Stimulated activated effector memory CD8-positive, alpha-beta T cell treated with anti-CD3 and anti-CD28 coated beads, Interleukin-12 subunit alpha, Interleukin-12 subunit beta, amount 100 ng/mL, for 72 hours (primary cell): ENCODE data around the gene INPP1.

ENCODE experiments used
- ATAC-seq: fragments of 150-1000 bp; cut with Tn5 transposase; 2 replicates; pipeline ENCODE4 v1.10.0; 2021
- DNase-seq, 2 donors: peaks; one replicate each; pipeline ENCODE4 v3.0.0; 2021 to 2022; ENCODE audit warnings: low spot score in 2 of 2
- H3K27ac Mint-ChIP-seq: one replicate; pipeline ENCODE4 v1.8.0; 2022; ENCODE audit warnings: mild to moderate bottlenecking, mixed read lengths
- H3K36me3 Mint-ChIP-seq: one replicate; pipeline ENCODE4 v1.8.0; 2022; ENCODE audit warnings: mild to moderate bottlenecking, mixed read lengths
- H3K4me1 Mint-ChIP-seq: one replicate; pipeline ENCODE4 v1.8.0; 2022; ENCODE audit warnings: mixed read lengths
- H3K4me3 Mint-ChIP-seq: one replicate; pipeline ENCODE4 v1.8.0; 2022; ENCODE audit warnings: mild to moderate bottlenecking, mixed read lengths
- H3K9me3 Mint-ChIP-seq: one replicate; pipeline ENCODE4 v1.8.0; 2022; ENCODE audit warnings: mixed read lengths

Gene INPP1

GRCh38 chr2:190366248-190366753, 22.9 kb downstream of the INPP1 start:
- ATAC-seq, result no peak
- no peak overlapping the region for H3K4me3 Mint-ChIP-seq

GRCh38 chr2:190367091-190367490, 23.7 kb downstream of the INPP1 start:
- peaks cover under 1% of the 10 kb centered on the region for H3K4me1 Mint-ChIP-seq
- DNase-seq (no peak), ATAC-seq (no peak)
- no peak overlapping the region for H3K4me3 Mint-ChIP-seq
- no peaks in the 10 kb centered on the region for H3K9me3 Mint-ChIP-seq
- H3K27ac Mint-ChIP-seq, result no peak overlapping the region
- peaks cover 36% of the 10 kb centered on the region for H3K36me3 Mint-ChIP-seq

More at GRCh38 chr2:190366248-190366753, 22.9 kb downstream of the INPP1 start:
- no peak for DNase-seq
- Mint-ChIP-seq H3K27ac (no peak overlapping the region), H3K9me3 (no peaks in the 10 kb centered on the region), H3K36me3 (peaks cover 36% of the 10 kb centered on the region), H3K4me1 (no peaks in the 10 kb centered on the region)

GRCh38 chr2:190369635-190370034, 26.2 kb downstream of the INPP1 start:
- peaks cover 4% of the 10 kb centered on the region for H3K4me1 Mint-ChIP-seq
- H3K9me3 Mint-ChIP-seq, result no peaks in the 10 kb centered on the region
- peak overlapping the region; percentile 20 for H3K27ac Mint-ChIP-seq
- no peak overlapping the region for H3K4me3 Mint-ChIP-seq
- H3K36me3 Mint-ChIP-seq, result peaks cover 31% of the 10 kb centered on the region
- DNase-seq, result no peak
- ATAC-seq, result no peak

DNA sequence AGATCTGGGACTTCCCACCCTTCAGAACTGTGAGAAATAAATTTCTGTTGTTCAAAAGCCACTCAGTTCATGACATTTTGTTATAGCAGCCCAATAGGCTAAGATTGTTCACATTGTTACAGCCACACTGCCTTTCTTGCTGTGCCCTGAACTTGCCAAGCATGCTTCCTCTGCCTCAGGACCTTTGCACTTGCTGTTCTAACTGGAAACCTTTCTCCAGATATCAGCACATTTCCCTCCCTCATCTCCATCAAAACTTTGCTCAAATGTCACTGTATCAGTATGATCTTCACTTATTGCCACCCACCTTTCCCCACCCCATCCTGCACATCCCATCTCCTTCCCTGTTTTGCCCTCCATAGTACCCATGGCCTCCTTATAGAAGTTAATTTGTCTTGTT, 32.7 kb downstream of the INPP1 start:
- no peak for DNase-seq
- H3K27ac Mint-ChIP-seq, result no peak overlapping the region
- H3K4me1 Mint-ChIP-seq, result peaks cover 4% of the 10 kb centered on the region
- ATAC-seq, result no peak
- no peaks in the 10 kb centered on the region for H3K36me3 Mint-ChIP-seq
- H3K4me3 Mint-ChIP-seq, result no peak overlapping the region
- H3K9me3 Mint-ChIP-seq, result no peaks in the 10 kb centered on the region

GRCh38 chr2:190376591-190377245, 33.3 kb downstream of the INPP1 start:
- H3K27ac Mint-ChIP-seq, result no peak overlapping the region
- ATAC-seq (no peak), DNase-seq (no peak)
- no peaks in the 10 kb centered on the region for H3K36me3 Mint-ChIP-seq
- peaks cover 4% of the 10 kb centered on the region for H3K4me1 Mint-ChIP-seq
- H3K4me3 Mint-ChIP-seq, result no peak overlapping the region
- H3K9me3 Mint-ChIP-seq, result no peaks in the 10 kb centered on the region

DNA sequence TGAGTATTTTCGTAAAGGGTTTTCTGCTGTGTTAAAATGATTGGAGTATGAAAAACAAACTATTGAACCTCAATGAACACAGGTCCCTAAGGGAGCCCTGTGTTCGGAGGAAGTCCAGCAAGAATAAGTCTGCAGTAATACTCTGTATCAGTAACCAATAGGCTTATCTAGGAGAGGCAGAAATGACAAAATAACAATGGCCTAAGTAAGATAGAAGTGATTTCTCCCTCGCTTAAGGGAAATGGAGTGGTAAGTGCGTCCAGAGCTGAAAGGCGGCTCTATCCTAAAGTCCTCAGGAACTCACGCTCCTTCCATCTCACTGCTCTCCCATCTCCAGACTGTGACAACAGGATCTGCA, 35.5 kb downstream of the INPP1 start:
- H3K4me1 Mint-ChIP-seq, result peaks cover 5% of the 10 kb centered on the region

GRCh38 chr2:190379249-190379964, 36.0 kb downstream of the INPP1 start:
- ATAC-seq (no peak), DNase-seq (no peak)
- H3K4me3 Mint-ChIP-seq, result no peak overlapping the region
- H3K27ac Mint-ChIP-seq, result no peak overlapping the region
- no peaks in the 10 kb centered on the region for H3K9me3 Mint-ChIP-seq
- H3K4me1 Mint-ChIP-seq, result peaks cover 5% of the 10 kb centered on the region
- no peaks in the 10 kb centered on the region for H3K36me3 Mint-ChIP-seq

More for the DNA sequence above, 35.5 kb downstream of the INPP1 start:
- no peaks in the 10 kb centered on the region for H3K9me3 Mint-ChIP-seq
- DNase-seq, result no peak
- no peaks in the 10 kb centered on the region for H3K36me3 Mint-ChIP-seq
- no peak for ATAC-seq
- H3K27ac Mint-ChIP-seq, result no peak overlapping the region
- no peak overlapping the region for H3K4me3 Mint-ChIP-seq

DNA sequence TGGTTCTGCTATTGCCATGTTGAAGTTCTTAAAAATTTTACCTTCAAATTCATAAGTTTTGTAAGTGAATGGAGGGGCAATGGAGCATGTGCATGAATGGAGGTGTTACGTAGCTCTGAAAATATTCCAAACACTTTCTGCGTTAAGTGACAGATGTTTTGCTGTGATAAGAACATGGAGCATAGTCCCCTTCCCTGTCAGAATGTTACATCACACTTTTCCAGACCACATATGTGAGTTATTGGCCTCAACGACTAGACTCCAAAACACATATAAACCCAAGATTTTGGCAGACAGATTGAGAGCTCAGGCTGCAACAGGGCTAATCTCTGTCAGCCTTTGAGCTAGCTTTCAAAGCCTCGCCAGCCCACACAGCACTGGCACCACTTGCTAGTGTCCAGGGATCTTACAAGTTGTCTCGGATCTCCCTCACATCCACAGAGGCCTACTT, 37.6 kb downstream of the INPP1 start:
- ATAC-seq (no peak), DNase-seq (no peak)
- no peaks in the 10 kb centered on the region for H3K36me3 Mint-ChIP-seq
- H3K4me1 Mint-ChIP-seq, result peaks cover 5% of the 10 kb centered on the region
- H3K27ac Mint-ChIP-seq, result no peak overlapping the region
- no peak overlapping the region for H3K4me3 Mint-ChIP-seq
- no peaks in the 10 kb centered on the region for H3K9me3 Mint-ChIP-seq

- no peak for DNase-seq
- H3K27ac Mint-ChIP-seq, result no peak overlapping the region
- ATAC-seq, result peak; percentile 82
Observed at GRCh38 chr2:190382851-190383250, 39.5 kb downstream of the INPP1 start.

DNA sequence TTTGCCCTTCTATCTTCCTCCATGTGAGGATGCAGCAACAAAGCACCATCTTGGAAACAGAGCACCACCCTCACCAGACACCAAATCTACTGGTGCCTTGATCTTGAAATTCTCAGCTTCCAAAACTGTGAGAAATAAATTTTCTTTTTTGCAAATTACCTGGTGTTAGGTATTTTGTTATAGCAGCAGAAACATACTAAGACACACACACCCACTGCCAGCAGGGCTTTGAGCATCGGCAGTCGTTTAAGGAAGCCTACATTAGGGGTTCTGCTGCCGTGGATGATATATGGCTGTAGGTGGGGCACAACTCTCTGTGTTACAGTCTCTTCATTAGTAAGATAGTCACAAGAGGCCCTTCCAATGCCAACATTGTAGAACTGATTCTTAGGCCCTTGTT, 44.0 kb downstream of the INPP1 start:
- H3K4me1 Mint-ChIP-seq, result peaks cover 5% of the 10 kb centered on the region
- DNase-seq (no peak), ATAC-seq (no peak)
- H3K9me3 Mint-ChIP-seq, result no peaks in the 10 kb centered on the region
- no peaks in the 10 kb centered on the region for H3K36me3 Mint-ChIP-seq
- no peak overlapping the region for H3K4me3 Mint-ChIP-seq
- H3K27ac Mint-ChIP-seq, result no peak overlapping the region

More at GRCh38 chr2:190382851-190383250, 39.5 kb downstream of the INPP1 start:
- Mint-ChIP-seq H3K9me3 (no peaks in the 10 kb centered on the region), H3K4me3 (no peak overlapping the region), H3K4me1 (peaks cover 5% of the 10 kb centered on the region), H3K36me3 (no peaks in the 10 kb centered on the region)

DNA sequence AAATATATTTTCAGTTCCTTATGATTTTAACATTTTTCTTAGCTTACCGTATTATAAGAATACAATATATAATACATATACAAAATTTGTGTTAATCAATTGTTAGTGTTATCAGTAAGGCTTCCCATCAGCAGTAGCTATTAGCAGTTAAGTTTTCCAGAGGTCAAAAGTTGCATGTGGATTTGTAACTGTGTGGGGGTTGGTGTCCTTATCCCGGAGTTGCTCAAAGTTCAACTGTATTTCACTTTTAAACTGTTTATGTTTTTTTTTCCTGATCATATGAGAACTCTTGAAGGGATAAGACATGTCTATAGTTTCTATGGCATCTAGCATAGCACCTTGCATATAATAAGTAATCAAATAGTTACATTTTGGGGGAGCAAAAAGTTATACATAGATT, 52.9 kb downstream of the INPP1 start:
- Mint-ChIP-seq H3K9me3 (no peaks in the 10 kb centered on the region), H3K27ac (no peak overlapping the region), H3K4me1 (no peaks in the 10 kb centered on the region), H3K4me3 (no peak overlapping the region), H3K36me3 (no peaks in the 10 kb centered on the region)
- no peak for DNase-seq
- no peak for ATAC-seq

GRCh38 chr2:190402986-190403603, 59.7 kb downstream of the INPP1 start:
- no peak overlapping the region for H3K27ac Mint-ChIP-seq
- ATAC-seq, result no peak

GRCh38 chr2:190404487-190404886, 61.1 kb downstream of the INPP1 start:
- H3K27ac Mint-ChIP-seq, result no peak overlapping the region
- DNase-seq (no peak), ATAC-seq (peak; percentile 48)
- no peak overlapping the region for H3K4me3 Mint-ChIP-seq
- H3K9me3 Mint-ChIP-seq, result no peaks in the 10 kb centered on the region
- peaks cover 4% of the 10 kb centered on the region for H3K36me3 Mint-ChIP-seq
- peaks cover 10% of the 10 kb centered on the region for H3K4me1 Mint-ChIP-seq

More at GRCh38 chr2:190402986-190403603, 59.7 kb downstream of the INPP1 start:
- H3K9me3 Mint-ChIP-seq, result no peaks in the 10 kb centered on the region
- no peak overlapping the region for H3K4me3 Mint-ChIP-seq
- no peak for DNase-seq
- peaks cover 6% of the 10 kb centered on the region for H3K4me1 Mint-ChIP-seq
- peaks cover 4% of the 10 kb centered on the region for H3K36me3 Mint-ChIP-seq

DNA sequence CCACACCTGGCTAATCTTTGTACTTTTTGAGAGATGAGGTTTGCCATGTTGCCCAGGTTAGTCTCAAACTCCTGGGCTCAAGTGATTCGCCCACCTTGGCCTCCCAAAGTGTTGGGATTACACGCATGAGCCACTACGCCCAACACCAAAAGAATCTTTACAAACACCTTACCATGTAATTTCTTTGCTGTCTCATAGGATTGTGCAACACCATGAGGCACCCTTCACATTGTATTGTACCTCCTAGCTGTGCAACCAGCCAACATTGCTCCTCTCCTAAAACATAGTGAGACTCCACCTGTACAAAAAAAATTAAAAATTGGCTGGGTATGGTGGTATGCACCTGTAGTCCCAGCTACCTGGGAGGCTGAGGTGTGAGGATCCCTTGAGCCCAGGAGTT, 61.7 kb downstream of the INPP1 start:
- DNase-seq (no peak), ATAC-seq (no peak)
- no peaks in the 10 kb centered on the region for H3K9me3 Mint-ChIP-seq
- H3K36me3 Mint-ChIP-seq, result peaks cover 4% of the 10 kb centered on the region
- H3K4me3 Mint-ChIP-seq, result no peak overlapping the region
- H3K27ac Mint-ChIP-seq, result no peak overlapping the region
- peaks cover 15% of the 10 kb centered on the region for H3K4me1 Mint-ChIP-seq

DNA sequence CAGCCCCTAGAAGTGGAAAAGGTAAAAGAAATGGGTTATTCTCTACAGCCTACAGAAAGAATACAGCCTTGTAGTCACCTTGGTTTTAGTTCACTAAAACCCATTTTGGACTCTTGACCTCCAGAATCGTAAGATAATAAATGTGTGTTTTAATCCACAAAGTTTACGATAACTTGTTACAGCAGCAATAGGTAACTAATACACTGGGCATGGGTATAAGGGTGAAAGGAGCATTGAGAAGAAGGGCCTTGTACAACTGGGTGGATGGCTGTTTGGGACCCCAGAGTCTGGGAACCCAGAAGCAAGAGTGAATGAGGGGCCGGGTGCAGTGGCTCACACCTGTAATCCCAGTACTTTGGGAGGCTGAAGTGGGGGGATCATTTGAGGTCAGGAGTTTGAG, 62.6 kb downstream of the INPP1 start:
- Mint-ChIP-seq H3K27ac (no peak overlapping the region), H3K4me3 (no peak overlapping the region), H3K36me3 (peaks cover 4% of the 10 kb centered on the region), H3K9me3 (no peaks in the 10 kb centered on the region), H3K4me1 (peaks cover 15% of the 10 kb centered on the region)
- DNase-seq, result no peak
- no peak for ATAC-seq

DNA sequence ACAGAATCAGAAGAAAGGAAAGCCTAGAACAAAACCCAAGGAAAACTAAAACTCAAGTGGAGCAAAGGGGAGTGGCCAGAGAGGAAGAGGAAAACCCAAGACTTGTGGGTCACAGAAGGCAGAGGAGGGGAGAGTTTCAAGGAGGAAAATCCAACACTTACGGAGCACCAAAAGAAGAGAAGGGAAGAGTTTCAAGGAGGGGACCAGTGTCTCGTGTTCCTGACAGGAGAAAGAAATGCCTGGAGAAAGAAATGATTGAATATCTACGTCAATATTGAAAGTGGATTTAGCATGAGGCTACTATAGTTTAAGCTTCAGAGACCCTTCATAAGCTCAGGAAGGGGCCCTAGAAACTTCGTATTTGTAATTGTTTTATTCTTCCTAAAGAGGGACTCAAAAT, 63.4 kb downstream of the INPP1 start:
- no peak for ATAC-seq

More for the DNA sequence above, 63.4 kb downstream of the INPP1 start:
- H3K4me3 Mint-ChIP-seq, result no peak overlapping the region
- H3K4me1 Mint-ChIP-seq, result peaks cover 23% of the 10 kb centered on the region
- H3K36me3 Mint-ChIP-seq, result peaks cover 4% of the 10 kb centered on the region
- H3K9me3 Mint-ChIP-seq, result no peaks in the 10 kb centered on the region
- H3K27ac Mint-ChIP-seq, result no peak overlapping the region
- no peak for DNase-seq
